ENCODE results near the gene CBR1. TPM values are rescaled to one million over a fixed set of nuclear protein-coding genes. Genes with fewer than 3 reads are reported as not detected.

CBR1 gene
- total and polyA plus RNA-seq, 2 of the 8 experiments (the other 6 are each of a cell fraction or from before 2014, with no cell fraction given) = 1.8 to 207 TPM

DNA sequence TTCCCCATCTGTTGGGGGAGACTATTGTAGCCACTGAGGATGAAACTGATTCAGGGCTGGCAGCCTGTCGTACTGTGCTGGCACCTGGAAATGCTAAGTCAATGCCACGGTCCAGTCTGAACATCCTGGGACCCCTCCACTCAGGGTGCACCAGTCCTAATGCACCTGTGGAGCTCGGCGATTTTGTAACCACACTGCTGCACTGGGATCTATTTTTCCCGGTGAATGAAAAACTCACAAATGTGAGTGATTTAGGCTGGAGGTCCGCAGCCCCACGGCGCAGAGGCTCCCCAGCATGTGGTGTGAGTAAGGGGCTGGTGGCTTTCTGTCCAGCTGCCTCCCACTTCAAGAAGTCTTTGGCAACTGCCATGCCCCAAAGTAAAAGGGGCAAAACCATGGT, 45.0 kb upstream of the CBR1 start:
- no peak overlapping the region for H2BK20ac ChIP-seq (ENCODE audit: low read length)
- no peaks in the 10 kb centered on the region for H3K79me2 ChIP-seq (ENCODE audit: control insufficient read depth in 1 of 2, insufficient read depth in 2 of 2, low read length in 2 of 2)
- H4K91ac ChIP-seq (replicated peaks; ENCODE audit: insufficient read length, low read length) = no peak overlapping the region
- no peaks in the 10 kb centered on the region for H3K79me1 ChIP-seq (ENCODE audit: low read depth, low read length)
- DNase-seq (ENCODE audit: low read depth in 1 of 2, low spot score in 2 of 2) (no peak), FAIRE-seq (no peak)
- H3K36me3 ChIP-seq (ENCODE audit: control insufficient read depth in 2 of 4, insufficient read depth in 4 of 4, low read length in 3 of 4) = no peaks in the 10 kb centered on the region
- no peak overlapping the region for H3K9ac ChIP-seq (replicated peaks in 1 of 4; ENCODE audit: extremely low read depth in 1 of 4, low read depth in 3 of 4, low read length in 3 of 4)
- no peak overlapping the region for H2AK5ac ChIP-seq (ENCODE audit: low read depth, low read length)
- H3K27me3 ChIP-seq (replicated peaks in 1 of 4; ENCODE audit: control insufficient read depth in 3 of 4, extremely low read depth in 1 of 4, insufficient read depth in 3 of 4, low read length in 3 of 4) = no peaks in the 10 kb centered on the region
- no peak overlapping the region for H2BK12ac ChIP-seq (ENCODE audit: low read depth, low read length)
- ChIA-PET POLR2A (ENCODE audit: partially characterized antibody) (interaction anchor here (1.7 kb wide), 1 partner anchor 11 kb away, joined by 5 read pairs; no protein-coding TSS in a partner anchor), CTCF (ENCODE audit: partially characterized antibody) (interaction anchor here (0.8 to 1.6 kb wide), 5 partner anchors 9 to 92 kb away, joined by 3 to 5 read pairs (median 3); no protein-coding TSS in a partner anchor)
- peaks cover 0 to 4% of the 10 kb centered on the region in 2 experiments; a peak in 1 of 4 replicates for H3K9me3 ChIP-seq (ENCODE audit: insufficient read depth in 2 of 2, low read depth in 1 of 2, low read length in 1 of 2)
- H2BK120ac ChIP-seq (replicated peaks; ENCODE audit: low read depth, low read length) = no peak overlapping the region
- H3K18ac ChIP-seq (ENCODE audit: extremely low read depth, low read length) = no peak overlapping the region
- no peak overlapping the region for H2BK5ac ChIP-seq (ENCODE audit: low read depth, low read length)
- H3K4ac ChIP-seq (replicated peaks; ENCODE audit: insufficient read length, low read depth, low read length) = no peak overlapping the region
- no peak overlapping the region for H2BK15ac ChIP-seq (ENCODE audit: low read length)
- TF ChIP-seq SUZ12 (IDR thresholded peaks at IDR 0.05; ENCODE audit: low read length) = no peak
- no peak for TF ChIP-seq POLR2A (IDR thresholded peaks at IDR 0.05; ENCODE audit: control extremely low read depth in 1 of 2, low read depth in 2 of 2, low read length in 2 of 2)
- TF ChIP-seq SP4 (IDR thresholded peaks at IDR 0.05; ENCODE audit: low read length) = no peak
- no peak for TF ChIP-seq CHD2 (IDR thresholded peaks at IDR 0.05; ENCODE audit: low read length)
- no peak for TF ChIP-seq TCF12 (IDR thresholded peaks at IDR 0.05; ENCODE audit: low read depth, low read length)
- TF ChIP-seq, protein P1, sequence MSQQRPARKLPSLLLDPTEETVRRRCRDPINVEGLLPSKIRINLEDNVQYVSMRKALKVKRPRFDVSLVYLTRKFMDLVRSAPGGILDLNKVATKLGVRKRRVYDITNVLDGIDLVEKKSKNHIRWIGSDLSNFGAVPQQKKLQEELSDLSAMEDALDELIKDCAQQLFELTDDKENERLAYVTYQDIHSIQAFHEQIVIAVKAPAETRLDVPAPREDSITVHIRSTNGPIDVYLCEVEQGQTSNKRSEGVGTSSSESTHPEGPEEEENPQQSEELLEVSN (IDR thresholded peaks at IDR 0.05) = no peak
- no peak for TF ChIP-seq SP1 (IDR thresholded peaks at IDR 0.05; ENCODE audit: low read depth, low read length)
- TF ChIP-seq RXRA (IDR thresholded peaks at IDR 0.05; ENCODE audit: insufficient read depth, low read depth, low read length) = no peak
- H3K56ac ChIP-seq (replicated peaks; ENCODE audit: insufficient read length, low read depth, low read length) = no peak overlapping the region
- H3K4me3 ChIP-seq (ENCODE audit: extremely low read depth in 1 of 4, insufficient read depth in 2 of 4, low read depth in 3 of 4, low read length in 4 of 4) = no peak overlapping the region
- H2AFZ ChIP-seq (ENCODE audit: low read length) = no peak overlapping the region
- no peak overlapping the region for H3K14ac ChIP-seq (ENCODE audit: insufficient read length)
- 91% methylated on average over 8 of the region's 8 CpGs; no CpG with 5 or more reads in 1 of the 2 experiments for WGBS, 2 experiments (ENCODE audit: extremely low coverage in 1 of 2, insufficient coverage in 1 of 2, insufficient read length in 1 of 2, insufficient replicate concordance in 2 of 2, low coverage in 1 of 2, low lambda C conversion rate in 2 of 2, missing lambda C conversion rate in 1 of 2)
- no peak overlapping the region for H3K4me2 ChIP-seq (ENCODE audit: insufficient read depth in 1 of 2, low read depth in 2 of 2, low read length in 2 of 2)
- no peaks in the 10 kb centered on the region for H3K23me2 ChIP-seq (ENCODE audit: low read depth, low read length)
- H4K20me1 ChIP-seq (replicated peaks in 1 of 2; ENCODE audit: control insufficient read depth in 1 of 2, insufficient read depth in 2 of 2, low read length in 2 of 2) = no peaks in the 10 kb centered on the region
- H3K23ac ChIP-seq (ENCODE audit: insufficient read length) = no peak overlapping the region
- H4K5ac ChIP-seq (ENCODE audit: insufficient read length, low read depth, low read length) = no peak overlapping the region
- H3K4me1 ChIP-seq (replicated peaks in 1 of 4; ENCODE audit: control insufficient read depth in 3 of 4, insufficient read depth in 4 of 4, low read length in 3 of 4) = peaks cover 0 to 5% (median under 1%) of the 10 kb centered on the region in 4 experiments; a peak in 3 of 7 replicates
- H4K8ac ChIP-seq (ENCODE audit: extremely low read depth, insufficient read depth, low read length) = no peak overlapping the region
- H3K27ac ChIP-seq (ENCODE audit: low read depth, low read length) = no peak overlapping the region

Measured in H1 (cell line).